Ammon's horn (tissue), 1 donor: ENCODE results near the gene CEP128.

Source experiments
- DNase-seq: peaks from one replicate; pipeline ENCODE4 v3.0.0-alpha.2; 2016; ENCODE audit warnings: low spot score

Gene CEP128

DNA sequence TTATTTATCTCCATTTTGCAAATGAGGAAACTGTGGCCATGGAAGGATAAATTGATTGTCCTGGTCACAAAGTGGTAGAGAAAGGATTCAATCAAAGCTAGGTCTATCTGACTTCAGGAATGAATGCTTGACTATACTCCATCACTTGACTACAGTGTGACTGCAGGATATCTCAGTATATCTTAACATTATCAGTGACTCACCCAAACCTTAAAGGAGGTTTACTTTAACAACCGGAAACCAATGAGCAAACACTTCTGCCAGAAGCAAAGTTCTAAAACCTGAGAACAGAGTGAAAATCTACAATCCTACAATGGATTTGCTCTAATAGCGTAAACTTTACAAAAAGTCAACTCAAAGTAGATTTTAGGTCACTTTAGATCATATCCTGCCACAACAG is 277.0 kb downstream of the CEP128 start:
- no peak for DNase-seq

DNA sequence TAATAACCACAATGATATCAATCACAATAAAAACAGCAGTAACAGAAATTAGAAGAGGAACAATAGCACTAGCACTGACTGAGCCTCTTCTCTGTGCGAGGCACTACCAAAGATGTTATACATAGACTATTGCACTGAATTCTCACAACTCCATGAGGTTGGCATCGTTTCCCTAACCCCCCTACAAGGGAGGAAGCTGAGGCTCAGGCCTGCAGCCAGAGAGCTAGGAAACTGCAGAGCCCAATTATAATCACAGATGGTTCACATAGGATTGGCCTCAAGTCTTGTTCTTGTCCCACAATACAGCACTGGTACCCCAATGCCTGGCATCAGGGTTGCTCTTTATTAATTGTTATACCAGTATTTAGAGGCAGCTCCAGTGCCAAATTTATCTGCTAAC is 278.0 kb downstream of the CEP128 start:
- peak; percentile 8 for DNase-seq

DNA sequence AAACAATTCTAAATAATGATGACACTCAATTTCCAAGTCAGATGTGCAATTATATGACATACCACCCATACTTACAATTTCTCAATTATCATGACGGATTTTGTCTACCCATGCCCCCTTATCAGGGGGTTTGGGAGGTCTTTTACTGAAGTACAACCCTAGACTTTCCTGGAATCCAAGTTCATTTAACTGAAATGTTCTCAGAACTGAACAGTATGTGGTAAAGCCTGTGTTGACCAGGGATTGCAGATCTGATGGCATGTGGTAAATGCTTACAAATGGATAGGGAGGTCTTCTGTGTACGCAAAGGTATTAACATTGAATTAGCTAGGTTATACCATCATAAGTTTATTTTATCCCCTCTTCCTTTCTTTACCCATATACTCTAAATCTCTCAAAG is 281.8 kb downstream of the CEP128 start:
- no peak for DNase-seq

DNA sequence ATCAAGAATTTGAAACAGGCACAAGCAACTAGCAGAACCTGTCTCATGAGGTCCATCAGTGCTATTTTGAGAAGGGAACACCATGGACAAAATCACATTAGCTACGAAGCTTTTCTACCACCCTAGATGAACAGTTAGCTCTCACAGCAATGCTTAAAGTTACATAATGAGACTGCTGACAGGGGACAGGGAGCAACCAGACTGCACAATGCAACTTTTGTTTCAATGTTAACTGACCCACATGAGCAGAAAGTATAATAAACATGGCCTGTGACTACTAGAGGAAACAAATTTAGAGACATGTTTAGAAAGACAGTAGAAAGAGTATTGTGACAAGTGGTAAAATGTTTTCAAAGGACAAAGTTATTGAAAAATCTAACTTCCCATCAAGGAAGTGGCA is 282.8 kb downstream of the CEP128 start:
- peak; percentile 80 for DNase-seq

DNA sequence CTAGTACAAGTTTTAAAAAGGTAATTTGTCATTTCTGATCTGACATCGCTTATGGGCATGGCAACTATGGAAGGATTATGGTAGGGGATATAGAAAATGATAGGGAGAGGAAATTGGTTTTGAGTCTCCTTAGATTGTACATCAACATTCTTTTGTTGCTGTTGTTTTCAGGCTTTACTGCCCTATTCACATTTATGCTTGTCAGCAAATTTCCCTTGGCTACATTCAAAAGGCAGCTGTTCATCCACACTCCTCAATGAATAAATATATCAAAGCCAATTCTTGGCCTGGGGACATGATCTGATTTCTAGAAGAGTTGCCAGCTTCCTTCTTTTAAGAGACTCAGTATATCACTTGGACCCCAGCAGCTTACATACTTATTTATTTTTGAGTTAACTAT is 283.4 kb downstream of the CEP128 start:
- DNase-seq: no peak

DNA sequence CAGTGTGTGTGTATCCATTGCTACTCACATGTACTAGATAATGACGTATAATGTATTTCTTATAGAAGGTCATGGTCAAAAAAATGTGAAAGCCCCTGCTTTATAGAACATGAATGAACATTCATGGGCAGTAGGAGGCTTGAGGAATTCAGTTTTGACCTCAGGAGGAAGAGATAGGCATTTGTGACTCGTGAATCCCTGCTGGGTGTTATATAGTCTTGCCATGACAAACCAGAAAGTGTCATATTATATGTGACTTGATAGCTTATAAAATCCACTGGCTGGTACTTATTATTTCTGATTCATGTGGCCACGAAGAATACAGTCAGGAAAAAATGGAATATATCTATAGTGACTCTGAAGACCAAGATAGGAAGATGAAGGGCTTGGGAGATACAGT is 287.6 kb downstream of the CEP128 start:
- DNase-seq: no peak

DNA sequence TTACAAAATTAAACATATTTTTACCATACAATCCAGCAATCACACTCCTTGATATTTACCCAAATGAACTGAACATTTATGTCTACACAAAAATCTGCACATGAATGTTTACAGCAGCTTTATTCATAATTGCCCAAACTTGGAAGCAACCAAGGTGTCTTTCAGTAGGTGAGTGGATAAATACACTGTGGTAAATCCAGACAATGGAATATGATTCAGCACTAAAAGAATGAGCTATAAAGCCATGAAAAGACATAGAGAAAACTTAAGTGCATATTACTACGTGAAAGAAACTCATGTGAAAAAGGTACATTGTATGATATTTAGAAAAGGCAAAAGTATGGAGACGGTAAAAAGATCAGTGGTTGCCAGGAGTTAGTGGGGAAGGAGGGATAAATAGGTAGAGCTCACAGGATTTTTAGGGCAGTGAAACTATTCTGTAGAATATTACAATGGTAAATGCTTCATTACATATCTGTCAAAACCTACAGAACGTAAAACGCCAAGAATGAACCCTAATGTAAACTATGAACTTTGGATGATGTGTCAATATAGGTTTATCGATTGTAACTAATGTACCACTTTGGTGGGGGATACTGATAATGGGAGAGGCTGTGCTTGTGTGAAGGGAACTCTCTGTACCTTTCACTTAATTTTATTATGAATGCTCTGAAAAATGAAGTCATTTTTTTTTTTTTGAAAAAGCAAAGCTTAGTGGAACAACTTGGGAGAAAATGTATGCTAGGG is 295.7 kb downstream of the CEP128 start:
- DNase-seq: no peak

DNA sequence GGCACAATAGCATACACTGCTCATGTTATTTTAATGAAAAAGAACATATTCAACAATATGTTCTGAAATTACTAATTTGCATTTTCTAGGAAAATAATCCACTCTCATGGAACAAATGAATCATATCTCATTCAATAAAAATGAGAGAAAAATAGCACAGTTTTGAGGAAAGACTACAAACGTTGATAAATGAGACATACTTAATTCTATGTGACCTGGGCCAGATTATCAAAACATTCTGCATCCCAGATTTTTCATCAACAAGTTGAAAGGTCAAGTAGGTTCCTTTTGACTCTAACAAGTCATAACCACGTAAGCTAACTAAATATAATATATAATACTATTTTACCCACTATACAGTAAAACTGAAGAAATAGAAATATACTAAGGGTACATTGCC is 296.7 kb downstream of the CEP128 start:
- no peak for DNase-seq

DNA sequence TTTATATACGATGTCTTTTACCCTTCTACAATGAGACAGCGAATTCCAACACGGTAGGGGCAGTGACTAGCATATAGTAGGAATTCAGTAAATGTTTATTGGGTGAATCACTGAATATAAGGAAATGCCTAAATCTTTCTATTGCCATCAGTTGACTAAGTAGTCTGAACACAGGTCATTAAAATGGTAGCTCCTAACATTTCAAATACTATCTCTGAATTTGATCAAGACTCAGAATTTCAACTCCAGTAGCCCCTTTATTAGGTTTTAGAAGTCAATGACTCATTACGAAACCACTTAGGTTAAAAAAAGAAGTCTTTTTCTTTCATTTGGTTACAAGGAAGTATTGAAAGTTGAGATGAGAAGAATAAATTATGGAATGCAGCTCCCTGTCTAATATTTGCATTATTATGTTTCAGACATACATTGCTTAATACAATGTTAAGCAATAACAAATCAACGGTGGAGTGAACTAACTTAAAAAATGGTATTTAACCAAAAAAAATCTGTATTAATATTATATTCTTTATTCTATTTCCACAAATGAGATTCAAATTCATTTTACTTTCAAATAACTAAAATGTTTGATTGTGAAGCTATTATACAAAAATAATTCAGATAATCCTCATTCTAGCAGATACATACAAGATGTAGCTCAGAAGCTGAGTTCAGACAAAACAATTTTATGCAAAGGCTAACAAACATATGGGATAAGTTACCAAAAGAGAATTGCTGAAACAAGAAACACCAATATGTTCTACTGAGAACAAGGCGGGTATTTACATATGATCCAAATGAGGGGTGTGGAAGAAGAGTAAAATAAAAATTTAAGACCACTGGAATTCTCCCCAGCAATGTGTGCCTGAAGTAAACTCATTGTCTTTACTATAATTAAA is 302.7 kb downstream of the CEP128 start:
- no peak for DNase-seq

DNA sequence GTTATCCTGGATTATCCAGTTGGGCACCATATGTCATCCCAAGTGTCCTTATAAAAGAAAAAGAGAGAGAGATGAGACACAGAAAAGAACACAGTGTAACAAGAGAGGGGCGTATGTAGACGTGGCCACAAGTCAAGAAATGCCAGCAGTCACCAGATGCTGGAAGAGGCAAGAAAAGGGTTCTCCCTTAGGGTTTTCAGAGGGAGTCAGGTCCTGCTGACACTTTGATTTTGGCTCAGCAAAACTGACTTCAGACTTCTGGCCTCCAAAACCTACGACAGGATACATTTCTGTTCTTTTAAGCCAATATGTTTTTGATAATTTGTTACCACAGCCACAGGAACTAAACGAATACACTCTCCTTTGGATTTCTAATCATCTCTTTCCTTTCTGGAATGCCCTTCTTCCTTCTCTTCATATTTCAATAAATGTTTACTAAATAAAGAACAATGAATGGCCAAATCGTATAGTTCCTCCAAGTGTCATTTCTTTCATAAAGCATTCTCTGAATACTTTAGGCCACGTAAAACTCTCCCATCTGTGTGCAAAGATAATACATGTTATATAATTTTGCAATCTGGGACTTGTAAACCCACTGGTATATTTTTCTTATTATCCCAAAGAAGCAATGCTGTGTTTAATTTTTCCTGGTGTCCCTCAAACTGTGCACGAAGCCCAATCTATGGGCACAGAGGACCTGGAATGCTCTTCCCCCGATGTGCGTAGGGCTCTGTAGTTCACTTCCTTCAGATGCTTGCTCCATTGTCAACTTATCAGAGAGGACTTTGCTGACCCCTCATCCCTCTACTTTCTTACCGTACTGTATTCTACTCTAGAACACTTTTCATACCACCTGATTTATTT is 303.6 kb downstream of the CEP128 start:
- DNase-seq: no peak

DNA sequence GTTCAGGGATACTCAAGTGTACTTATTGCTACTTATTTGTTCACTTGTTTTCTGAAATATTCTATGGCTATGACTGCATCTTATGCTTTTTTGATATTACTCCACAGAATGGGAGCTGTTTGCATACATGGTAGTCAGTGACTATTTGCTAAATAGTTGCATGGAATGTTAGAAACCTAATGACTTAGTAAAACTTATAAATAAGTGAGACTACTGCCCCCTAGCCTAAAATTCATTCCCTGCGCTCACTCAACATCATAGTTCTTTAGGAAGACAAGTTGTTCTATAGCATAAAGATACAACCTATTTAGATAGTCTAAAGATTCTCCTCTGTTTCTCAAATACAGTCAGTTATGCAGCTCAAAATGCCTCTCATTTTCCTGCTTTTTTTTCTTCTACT is 305.5 kb downstream of the CEP128 start:
- no peak for DNase-seq

DNA sequence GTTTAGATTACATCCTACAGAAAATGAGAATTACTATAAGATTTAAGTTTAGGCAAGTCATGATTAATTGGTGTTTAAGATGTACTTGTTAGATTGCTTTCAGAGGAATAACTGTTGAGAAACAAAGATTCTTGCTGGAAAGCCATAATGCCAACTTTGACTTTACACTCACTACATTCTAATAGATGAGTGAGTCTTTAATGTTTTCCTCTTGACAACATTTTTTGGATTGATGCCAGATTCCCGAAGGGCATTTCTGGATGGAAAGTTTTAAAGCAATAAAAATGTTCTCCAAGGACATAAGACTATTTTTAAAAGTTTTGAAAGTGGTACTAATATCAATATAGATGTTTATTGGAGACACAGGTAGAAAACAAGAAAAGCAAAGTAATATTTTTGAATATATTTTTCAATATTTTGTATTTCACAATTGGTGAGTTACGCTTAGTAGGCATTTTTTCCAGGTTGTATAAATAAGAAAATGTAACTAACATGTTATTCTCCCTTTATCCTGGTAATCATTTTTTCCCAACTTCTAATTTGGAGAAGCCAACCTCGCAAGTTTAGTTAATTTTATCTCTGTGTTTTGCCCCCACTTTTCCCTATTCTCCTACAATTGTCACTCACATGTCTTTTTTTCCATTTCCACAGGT is 307.3 kb downstream of the CEP128 start:
- no peak for DNase-seq

DNA sequence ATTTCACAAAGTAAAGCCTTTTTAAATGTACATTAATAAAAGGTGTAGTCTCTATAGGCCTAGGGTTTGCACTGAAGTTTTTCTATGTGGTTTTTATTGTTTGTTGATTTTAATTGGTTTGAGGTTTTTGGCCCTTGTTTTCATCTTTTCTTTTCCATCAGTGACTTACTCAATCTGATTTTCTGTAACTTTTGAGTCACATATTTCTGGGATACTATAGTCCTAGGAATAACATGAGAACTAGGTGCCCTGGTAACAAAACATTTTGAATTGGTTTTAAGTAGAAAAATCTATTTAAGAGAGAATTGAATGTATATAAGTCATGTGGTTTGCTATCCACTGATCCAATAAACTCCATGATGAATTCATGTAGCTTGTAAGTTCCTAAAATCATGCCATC is 311.9 kb downstream of the CEP128 start:
- no peak for DNase-seq

DNA sequence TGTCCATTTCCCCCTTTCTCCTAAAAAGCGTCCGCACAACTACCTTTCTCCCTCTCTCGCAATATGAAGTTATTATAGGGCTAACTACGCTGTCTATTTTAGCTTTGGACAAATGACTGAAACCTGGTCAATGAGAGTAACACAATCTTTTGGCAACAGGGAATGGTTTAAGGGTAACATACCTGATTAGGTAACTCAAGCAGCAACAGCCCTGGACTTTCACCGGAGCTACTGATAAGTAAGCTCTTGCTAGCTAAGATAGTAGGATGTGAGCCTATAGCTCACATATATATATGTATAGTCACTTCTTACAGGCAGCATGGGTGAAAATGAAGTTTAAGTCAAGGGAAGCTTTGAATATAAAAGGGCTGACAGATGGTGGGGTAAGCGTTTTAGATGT is 313.0 kb downstream of the CEP128 start:
- DNase-seq: no peak

DNA sequence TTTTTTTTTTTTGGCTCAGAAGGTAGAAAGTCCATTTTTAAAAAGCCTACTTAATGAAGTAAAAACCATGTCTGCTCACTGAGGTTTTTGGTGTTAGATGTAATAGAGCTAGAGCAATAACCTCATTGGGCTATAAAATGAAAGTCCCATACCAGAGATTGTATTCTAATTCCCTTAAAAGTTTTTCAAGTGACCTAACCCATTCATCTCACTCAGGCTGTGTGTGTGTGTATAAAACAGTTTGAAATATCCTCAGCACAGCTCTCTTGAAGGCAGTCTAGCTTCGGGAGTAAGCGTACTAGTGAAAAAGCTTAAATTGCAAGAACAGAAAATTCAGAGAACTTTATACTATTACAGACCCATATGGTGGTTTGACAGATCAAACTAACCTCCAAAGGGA is 313.8 kb downstream of the CEP128 start:
- DNase-seq: no peak

DNA sequence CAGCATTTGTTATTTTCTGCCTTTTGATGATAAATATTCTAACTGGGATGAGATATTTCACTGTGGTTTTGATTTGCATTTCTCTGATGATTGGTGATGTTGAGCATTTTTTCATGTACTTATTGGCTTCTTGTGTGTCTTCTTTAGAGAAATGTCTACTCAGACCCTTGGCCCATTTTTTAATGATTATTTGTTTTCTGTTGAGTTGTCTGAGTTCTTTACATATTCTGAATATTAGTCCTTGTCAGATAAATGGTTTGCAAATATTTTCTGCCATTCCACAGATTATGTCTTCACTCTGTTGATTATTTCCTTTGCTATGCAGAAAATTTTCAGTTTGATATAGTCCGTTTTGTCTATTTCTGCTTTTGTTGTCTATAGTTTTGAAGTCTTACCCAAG is 317.0 kb downstream of the CEP128 start:
- DNase-seq: no peak

DNA sequence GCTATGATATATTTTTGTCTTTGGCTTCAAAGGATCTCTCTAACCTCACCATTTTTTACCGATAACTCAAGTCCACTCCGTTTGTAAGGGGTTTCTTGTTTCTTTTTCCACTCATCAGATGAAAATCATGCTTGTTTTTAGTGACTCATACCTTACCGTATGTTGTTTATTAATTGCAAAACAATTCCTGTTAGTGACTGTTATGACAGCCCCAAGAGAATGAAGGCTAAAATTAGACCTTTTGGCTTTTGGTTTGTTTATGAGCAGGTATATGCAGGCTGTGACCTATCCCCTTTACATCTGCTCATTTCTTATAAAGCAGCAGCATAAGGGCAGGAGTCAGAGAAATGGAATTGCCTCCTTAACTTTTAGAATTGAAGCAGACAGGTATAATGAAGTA is 319.8 kb downstream of the CEP128 start:
- no peak for DNase-seq

DNA sequence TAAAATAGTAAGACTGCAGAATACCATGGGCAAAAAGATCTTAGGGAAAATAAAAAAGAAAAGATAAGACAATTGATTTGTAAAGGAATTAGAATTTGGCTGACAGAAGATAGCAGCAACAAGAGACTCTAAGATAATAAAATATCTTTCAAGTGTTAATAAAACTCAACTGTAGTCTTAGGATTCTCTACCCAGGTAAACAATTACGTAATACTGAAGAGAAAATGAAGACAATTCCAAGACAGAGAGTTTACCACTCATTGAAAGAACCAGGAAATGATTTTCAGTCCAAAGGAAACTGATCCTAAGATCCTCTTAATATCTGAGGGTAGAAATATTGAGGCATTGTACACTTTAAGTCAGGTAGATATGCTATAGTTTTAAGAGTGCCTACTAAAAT is 321.1 kb downstream of the CEP128 start:
- no peak for DNase-seq

DNA sequence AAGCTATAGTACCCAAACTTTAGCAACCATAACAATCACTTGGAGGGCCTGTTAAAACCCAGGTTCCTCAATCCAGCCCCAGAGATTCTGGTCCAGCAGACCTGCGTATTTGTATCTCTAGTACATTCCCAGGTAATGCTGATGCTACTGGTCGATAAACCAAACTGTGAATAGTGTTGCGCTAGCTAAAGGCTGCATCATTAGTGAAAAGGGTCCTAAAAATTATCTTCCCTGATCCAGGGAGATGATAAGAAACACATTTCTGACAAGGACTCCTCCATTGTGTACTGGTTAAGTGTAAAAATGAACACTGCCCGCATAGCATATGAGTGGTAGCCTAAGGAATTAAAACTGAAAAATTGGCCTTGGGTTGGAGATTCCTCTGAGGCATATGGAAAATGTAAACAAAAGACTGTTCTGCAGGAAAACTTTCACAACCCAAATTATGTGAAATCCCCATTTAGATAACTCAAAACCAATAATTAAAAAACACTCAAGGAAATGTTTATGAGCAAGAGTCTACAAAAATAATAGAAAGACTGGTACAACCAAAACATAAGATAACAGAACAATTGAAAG is 322.7 kb downstream of the CEP128 start:
- DNase-seq: no peak

DNA sequence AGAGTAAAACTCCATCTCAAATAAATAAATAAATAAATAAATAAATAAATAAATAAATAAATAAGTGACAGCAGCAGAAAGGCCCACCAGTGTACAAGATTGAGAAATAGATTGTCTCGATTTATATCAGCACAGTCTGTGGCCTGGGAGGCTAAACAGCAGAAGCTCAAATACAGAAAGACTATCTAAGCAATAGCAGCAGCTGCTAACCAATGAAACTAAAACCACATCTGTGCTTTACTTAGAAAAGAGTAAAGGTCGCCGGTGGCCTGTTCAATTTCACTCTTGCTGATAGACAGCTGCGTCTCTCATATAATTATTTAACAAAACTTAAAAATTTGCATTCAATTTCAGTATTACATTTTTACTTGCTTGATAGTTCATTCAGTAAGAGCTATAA is 325.7 kb downstream of the CEP128 start:
- no peak for DNase-seq

DNA sequence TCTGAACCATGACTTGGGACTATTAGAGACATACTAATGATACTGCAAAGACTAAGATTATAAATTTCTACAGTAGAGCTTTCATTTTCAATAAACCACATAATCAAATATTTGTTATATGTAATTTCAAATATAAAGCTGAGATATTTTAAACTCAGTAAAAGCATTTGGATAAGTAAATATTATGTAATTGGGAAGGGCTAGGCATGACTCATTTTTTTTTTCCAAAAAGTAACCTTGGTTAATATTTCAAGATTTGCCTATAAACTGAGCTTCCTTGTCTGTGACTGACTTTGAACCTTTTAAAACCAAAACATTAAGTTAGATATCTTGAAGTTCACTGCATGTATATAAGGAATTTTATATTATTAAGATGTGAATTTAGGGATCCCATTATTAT is 332.5 kb downstream of the CEP128 start:
- DNase-seq: no peak

DNA sequence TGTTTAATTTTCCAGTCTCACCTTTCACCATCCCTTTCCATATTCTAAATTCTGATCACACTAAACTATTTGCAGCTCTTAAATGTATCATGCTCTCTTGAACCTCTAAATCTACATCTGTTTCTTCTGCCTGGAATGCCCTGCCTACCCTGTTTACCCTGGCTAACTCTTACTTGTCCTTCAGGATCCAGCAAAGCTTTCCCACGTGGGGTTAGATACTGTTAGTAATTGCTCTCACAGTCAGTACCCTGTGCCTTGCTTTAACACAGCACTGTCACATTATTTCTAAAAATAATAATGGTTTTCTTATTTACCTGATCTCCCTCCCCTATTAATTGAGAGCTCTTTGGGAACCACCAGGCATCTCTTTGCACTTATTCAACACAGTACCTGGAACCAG is 333.0 kb downstream of the CEP128 start:
- DNase-seq: no peak
